ENCODE results near the gene MBL2.

The MBL2 gene

DNA sequence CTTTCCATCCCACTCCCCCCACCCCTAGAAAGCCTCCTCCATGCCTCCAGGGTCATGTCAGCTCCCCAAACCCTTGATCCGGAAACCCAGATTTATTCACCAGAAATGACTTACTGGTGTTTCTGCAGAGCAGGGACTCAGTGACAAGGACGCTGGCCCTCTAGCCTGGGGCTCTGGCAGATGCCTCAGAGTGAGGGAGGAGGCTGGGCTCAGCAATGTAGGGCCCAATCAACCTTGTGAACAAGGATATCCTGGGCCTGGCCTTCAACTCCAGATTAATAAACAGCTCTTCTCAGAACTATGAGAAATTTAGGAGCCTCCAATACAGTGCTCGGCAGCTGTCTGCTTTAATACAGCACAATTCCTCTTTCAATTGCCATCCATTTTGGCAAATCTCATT, at the start of gene MBL2:
Gene MBL2 (minus strand): TSS at position 162 of the 400 bp plus-strand sequence. CDS start 1,149 bp downstream, outside the sequence.
- no peak for DNase-seq

GRCh38 chr10:52820309-52820708, 47.7 kb upstream of the MBL2 start:
- DNase-seq: no peak

- DNase-seq: peak in 2 of 3 experiments; percentile 27 to 73
Measured at GRCh38 chr10:52818019-52818418, 45.4 kb upstream of the MBL2 start.

DNA sequence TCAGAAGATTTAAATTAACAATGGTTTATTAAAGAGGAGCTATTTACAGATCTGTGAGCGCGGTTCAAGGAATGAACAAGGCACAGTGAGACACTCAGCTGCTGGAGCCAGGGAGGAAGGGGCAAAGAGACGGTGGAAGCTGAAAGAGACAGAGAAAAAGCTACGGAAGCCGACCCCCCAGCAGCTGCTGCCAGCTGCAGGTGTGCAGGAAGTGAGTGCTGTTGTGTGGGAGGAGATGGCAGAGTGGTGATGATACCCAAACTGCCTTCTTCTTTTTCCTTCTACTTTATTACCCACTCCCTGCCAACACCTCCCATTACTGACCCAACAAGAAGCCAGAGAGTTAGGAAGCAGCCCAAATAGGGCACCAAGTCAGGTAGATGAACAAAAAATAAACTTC, 41.9 kb upstream of the MBL2 start:
- DNase-seq: peak in 1 of 3 experiments; percentile 14

DNA sequence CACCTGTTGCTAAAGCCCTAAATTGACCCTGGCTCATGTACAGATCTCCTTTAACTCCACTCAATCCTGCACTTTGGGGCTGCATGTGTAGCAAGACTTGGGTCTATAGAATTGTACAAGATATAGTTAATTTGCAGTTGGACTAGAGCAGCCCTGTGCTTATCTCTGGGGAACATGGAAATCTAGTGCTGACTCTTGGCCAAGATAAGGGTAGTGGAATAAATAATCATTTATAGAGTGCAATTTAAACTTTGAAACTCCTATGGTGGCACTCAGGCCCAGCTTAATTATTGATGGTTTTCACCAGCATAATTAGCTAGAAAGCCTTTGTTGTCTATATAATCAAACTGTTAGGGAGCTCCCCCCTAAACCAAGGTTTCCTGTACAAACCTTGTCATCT, 39.2 kb upstream of the MBL2 start:
- DNase-seq: no peak

DNA sequence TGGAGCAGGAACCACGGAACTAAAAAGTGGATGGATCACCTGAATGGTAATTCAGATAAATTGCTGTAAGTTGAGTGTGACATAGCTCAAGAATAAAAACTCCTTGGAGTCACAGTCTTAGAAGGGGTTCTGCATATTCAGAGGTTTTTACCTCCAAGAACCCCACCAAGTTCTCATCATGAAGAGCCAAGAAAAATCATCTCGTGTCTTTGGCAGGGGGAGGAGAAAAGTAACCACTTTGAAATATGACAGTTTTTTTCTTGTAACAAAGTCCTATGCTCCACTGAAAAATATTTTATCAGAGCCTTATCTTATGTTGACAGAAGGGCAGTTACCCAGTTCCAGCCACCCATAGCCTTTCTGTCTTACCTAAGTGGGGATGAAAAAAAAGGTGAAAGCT, 38.2 kb upstream of the MBL2 start:
- DNase-seq: no peak

DNA sequence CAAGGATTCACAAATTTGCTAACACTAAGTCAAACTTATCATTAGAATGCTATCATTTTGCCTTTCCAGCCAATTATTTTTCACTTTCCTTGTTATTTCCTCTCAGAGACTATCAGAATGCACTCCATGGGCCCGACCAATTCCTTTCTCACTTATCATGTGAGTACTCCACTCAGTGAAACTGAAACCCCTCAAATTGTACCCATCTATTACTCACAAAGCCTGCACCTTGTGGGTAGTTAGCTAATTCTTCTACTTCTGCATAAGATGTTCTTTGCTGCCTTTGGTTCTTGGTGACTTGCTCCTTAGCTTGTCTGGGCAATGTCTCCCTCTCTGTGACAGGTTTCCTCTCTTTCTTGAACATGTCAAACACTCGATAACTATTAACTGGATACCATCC, 35.2 kb upstream of the MBL2 start:
- DNase-seq: no peak

- DNase-seq: no peak
Measured at GRCh38 chr10:52805414-52806285, 33.1 kb upstream of the MBL2 start.

- no peak for DNase-seq
Measured at GRCh38 chr10:52801947-52802346, 29.4 kb upstream of the MBL2 start.

GRCh38 chr10:52786098-52786497, 13.5 kb upstream of the MBL2 start:
- DNase-seq: no peak

DNA sequence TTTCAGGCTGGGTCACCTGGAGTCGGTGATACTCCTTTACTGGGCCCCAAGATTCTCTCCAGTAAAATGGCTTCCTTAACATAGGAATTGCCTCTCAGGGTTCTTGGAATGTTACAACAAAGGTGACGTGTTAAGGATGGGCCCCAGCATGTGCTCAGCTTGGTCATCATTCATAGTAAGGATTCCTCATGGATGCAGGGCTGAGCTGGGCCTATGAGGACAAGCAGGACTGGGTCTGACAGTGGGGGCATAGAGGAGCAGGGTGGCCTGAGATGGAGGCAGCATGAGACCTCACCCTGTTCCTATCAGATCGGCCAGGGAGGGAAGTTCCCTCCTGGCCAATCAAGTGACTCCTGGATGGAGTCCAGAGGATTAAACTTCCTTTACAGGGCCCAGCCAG, 12.8 kb upstream of the MBL2 start:
- DNase-seq: no peak

DNA sequence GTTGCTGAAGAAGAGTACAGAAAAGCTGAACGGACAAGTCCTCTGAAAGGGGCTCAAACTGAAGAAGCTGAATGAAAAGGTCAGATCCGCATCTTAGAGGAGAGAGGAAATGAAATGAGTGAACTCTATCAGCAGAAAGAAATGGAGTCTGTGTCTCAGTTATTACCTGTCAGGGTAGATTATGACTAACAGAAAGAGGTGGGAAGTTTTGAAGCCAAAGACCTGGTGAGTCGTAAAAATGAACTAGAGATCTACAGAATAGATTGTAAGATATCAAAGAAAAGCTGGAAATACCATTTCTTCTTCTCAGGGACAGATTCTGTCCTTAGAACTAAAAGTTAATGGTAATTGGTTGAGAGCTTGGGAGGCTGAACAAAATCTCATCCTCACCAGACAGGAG, 11.1 kb upstream of the MBL2 start:
- no peak for DNase-seq

DNA sequence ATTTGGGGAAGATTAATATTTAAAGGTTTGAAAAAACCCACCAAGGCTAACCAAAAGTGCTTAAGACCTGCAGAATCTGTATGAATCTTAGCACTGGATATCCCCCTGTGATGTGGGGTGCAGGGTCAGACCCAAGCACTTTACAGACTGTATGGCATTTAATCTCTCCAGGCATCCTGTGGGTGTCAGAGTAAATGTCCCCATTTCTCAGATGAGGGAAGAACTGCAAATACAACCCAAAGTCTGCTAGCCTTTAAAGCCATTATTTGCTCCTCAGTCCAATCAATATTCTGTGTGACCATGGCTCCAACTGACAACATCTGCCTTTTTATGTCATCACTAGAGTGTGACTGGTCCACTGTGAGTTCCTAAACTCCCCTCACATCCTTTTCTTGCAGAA, 10.0 kb upstream of the MBL2 start:
- no peak for DNase-seq

DNA sequence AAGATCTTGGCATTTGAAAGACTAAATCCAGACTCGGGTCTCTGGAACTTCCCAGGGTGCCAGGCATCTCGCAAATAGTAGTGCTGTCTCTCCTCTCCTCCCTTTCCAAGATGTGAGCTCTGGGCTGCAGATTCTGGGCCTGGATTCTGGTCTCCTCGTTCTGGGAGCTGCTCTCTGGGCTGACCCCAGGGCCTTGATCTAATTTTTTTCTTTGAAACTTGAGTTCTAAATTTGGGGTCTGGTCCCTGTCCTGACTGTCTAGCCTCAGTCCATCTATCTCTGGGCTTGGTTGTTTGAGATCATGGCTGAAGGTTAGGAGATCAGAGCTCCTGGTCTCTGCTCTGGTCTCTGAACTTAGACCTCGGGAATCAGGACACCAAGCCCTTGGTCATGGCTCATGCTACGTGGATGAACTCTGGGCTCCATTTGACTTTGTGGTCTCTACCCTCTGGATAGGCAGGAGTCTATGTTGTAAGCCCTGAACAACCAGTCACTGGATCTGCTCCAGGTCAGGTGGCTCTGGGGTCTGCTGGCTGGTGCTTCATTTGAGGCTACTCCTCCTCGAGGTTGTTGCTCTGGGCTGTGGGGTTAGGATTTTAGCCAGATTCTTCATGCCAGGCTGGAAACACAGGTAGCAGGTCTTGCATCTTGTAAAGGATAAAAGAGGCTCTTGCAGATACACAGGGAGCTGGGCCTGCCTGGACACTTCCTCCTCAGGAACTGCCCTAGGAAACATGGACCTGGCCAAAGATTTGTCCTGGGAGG, 8.0 kb upstream of the MBL2 start:
- DNase-seq: no peak

DNA sequence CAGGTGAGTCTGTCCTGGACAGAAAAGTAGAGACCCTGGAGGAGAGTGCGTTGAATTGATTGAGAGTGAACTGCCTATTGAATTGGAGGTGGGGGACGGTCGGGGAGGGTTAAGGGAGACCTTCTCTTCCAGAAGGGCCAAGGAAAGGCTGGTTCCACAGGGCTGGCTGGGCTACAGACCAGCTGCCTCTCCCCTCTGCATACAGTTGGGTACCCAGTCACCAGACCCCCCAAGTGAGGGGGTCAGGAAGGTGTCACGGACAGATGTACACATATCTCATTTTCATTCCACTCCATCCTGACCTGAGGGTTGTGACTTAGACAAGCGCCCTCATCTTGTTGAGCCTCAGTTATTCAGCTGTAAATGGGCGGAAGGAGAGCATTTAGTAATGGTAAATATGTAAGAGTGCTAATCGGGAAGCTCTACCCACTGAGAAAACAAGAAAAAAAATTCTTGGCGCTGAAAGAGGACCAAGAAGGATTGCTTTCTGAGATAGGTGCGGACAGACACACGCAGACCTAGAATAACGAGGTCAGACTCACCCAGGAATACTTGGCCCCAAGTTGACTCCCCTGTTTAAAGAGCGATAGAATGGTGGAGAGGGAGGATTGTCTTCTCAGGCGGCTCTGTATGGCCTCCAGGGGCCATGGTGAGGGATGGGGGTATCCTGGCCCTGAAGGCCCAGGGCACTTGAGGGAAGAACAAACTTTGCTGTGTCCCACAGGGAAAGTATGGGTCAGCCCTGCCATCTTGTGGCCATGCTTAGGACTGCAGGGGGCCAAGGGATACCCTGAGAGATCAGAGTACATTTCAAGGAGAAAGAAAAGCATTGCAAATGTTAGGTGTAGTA, 7.2 kb upstream of the MBL2 start:
- peak in 2 of 3 experiments; percentile 2 to 33 for DNase-seq

DNA sequence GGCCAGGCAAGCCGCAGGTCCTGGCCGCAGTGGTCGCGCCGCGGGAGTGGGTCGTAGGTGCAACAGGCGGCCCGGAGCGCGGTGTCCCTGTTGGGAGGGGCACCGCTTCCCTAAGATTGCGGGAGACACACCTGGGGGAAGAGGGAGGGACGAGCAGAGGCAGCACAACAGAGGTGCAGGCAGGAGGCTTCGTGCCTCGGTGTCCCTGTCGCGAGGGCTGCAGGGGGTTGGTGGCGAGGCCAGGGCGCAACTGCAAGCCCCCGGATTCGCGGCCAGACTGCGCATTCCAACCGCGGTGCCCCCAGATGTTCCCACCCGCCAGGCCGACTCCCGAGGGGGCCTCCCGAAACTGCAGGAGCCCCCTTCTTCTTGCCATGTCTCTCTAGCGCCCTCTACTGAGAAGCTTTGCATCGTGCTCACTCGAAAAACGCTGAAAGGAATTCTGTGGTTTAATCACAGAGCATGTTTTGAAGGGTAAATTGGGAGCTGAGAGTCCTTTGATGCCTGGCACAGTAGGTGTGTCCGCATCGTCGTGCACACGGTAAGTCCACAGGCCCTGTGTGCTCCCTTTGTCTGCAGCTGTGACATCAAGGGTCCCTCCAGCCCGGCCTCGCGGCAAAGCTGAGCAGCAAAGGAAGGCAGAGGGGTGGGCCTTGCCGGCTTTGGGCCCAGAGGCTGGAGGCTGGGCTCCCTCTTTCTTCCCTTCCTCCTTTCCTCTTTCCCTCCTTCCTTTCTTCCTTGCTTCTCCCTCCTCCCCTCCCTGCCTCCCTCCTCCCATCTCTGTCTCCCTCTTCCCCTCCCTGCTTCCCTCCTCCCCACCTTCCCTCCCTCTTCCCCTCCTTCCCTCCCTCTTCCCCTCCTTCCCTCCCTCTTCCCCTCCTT, 6.2 kb upstream of the MBL2 start:
- peak in 1 of 3 experiments; percentile 1 for DNase-seq

DNA sequence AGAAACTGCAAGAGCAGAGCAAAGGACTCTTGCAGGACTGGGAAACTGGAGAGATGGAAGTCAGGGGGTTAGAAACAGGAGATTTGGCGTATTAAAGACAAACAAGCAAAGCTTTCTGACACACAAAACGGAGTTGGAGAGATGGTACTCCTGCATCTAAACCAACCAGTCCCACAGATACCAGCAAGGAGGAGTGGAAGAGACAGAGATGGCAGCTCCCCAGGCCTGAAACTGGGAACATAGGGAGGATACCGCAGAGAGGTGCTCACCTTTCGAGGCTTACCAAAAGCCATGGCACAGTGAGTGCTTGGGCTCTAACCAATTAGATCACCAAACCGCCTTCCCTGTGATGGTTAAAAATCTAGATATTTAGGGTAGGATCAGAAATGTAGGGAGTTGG, 4.8 kb upstream of the MBL2 start:
- no peak for DNase-seq

GRCh38 chr10:52776471-52776903, 3.9 kb upstream of the MBL2 start:
- DNase-seq: no peak

GRCh38 chr10:52775132-52775647, 2.6 kb upstream of the MBL2 start:
- DNase-seq: no peak

- DNase-seq: no peak
Measured at GRCh38 chr10:52774600-52775106, 2.1 kb upstream of the MBL2 start.

- DNase-seq: no peak
Measured at GRCh38 chr10:52774182-52774581, 1.6 kb upstream of the MBL2 start.

Data from NCI-H1417 (cell line).